Lung microvascular endothelial cell (primary cell): ENCODE measurements around the gene TMEM244. TPM values are rescaled to one million over a fixed set of nuclear protein-coding genes. Genes with fewer than 3 reads are reported as not detected.
"Not testable (repeated sequence)": the region's sequence is repeated elsewhere in the genome, so short reads cannot be mapped to it uniquely, and the experiment has no call there.

Source experiments
- DNase-seq, 2 donors: peaks; one replicate each; pipeline versions ENCODE4 v3.0.0 to v3.0.0-alpha.2; 2010; ENCODE audit warnings: low read depth in 2 of 2
- total RNA-seq: library from RNA; depleted of rRNA; stranded (reverse); fragments of >200 nt; gene quantifications from 2 replicates; pipeline ENCODE4 v1.2.1, GENCODE V29; 2014

TMEM244 gene
- total RNA-seq, 1 donor from 2014 or later = not detected

DNA sequence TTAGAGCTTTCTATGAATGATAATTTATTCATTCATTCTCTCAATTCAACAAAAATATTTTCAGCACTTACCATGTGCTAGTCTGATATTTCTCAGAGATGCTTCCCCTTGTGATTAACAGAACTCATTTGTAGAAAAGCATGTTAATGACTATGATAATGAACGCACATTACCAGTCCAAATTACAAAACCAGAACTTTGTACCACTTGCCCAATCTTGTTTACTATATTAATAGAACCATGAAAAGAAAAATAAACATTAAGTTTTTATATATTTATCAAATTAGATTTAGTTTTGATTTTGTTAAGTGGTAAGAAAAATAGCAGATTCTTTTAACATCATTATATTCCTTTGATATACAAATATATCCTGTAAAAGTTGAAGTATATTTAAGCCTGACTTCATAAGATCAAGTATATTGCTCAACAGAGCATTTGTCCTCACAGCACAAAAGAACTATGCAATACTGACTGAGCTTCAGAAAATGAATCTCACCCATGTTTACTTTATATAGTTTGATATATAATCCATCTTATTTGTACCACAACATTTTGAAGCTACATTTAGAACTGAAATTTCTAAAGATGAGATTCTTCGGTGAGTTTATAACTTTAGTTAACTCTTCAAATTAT, 48.9 kb downstream of the TMEM244 start:
- no peak for DNase-seq

DNA sequence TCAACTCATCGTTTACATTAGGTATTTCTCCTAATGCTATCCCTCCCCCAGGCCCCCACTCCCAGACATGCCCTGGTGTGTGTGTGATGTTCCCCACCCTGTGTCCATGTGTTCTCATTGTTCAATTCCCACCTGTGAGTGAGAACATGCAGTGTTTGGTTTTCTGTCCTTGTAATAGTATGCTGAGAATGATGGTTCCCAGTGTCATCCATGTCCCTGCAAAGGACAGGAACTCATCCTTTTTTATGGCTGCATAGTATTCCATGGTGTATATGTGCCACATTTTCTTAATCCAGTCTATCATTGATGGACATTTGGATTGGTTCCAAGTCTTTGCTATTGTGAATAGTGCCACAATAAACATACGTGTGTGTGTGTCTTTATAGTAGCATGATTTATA, 54.0 kb downstream of the TMEM244 start:
- not testable (repeated sequence) for DNase-seq

DNA sequence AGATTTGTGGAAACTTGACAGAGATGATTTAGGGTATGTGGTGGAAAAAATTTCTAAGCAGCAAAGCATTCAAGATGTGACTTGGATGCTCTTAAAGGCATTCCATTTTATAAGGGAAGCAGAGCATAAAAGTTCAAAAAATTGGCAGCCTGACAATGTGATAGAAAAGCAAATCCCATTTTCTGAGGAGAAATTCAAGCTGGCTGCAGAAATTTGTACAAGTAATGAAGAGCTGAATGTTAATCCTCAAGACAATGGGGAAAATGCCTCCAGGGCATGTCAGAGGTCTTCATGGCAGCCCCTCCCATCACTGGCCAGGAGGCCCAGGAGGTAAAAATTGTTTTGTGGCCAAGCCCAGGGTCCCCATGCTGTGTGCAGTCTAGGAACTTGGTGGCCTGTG, 58.2 kb downstream of the TMEM244 start:
- DNase-seq = not testable (repeated sequence)

DNA sequence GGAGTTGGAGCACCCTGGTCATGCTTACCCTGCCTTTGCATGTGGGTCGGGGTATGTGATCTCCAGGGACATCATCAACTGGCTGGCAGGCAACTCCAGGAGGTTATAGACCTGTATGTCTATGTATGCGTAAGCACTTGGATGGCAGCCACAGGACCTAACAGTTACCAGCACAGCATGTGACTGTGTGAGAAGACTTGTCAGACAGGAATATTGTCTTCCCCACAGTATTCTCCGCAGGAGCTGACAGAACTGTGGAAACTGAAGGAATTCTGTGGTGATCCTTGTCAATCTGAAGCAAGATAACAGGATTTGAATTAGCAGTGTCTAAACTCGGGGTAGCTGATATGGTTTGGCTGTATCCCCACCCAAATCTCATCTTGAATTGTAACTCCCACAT, 59.2 kb downstream of the TMEM244 start:
- no peak for DNase-seq

DNA sequence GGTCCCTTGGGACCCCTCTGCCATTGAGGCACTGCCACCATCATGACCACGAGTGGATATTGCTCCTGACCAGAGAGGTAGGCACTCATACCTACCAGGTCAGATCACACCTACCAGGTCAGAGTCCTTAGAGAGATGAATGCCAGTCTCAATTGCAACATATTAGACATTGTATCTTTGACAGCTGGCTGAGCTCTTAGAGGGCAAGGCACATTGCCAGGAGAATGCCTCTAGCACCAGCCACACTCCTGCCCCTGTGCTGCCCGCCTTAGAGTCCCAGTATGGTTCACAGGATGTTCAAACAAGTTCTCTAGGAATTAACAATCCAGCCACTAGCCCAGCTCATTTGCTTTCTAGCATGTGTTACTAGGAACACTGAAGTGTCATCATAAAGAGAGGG, 65.9 kb downstream of the TMEM244 start:
- DNase-seq = peak in 1 of 2 donors; percentile 31

DNA sequence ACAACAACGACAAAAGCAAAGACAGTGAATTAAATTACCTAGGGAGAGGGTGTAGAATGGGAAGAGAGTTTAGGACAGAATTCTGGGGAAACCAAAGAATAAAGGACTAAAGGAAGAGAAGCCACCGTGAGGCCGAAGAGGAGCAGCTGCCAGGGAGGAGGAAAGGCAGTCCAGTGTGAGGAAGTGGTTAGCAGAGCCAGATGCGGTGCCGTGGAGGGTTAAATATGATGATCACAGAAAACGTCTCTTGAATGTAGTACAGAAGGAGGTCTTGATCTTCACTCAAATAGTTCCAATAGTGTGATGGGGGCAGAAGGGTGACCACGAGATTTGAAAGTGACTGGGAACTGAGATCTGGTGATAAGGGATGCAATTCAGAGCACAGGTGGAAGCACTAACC, 67.7 kb downstream of the TMEM244 start:
- no peak for DNase-seq

DNA sequence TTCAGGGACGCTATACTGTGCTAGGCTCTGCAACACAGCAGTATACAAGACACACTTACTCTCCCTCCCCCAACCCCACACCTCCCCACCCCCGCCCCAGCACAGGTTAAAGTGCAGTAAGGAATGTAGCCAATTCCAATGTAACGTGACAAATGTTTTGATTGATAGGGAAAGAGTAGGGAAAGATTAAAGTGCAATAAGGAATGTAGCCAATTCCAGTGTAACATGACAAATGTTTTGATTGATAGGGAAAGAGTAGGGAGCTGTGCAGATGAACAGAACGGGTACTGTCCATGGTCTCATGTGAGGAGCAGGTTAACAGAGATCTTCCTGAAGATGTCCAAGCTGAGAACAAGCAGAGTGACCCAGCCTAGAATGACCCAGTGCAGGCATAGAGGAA, 69.1 kb downstream of the TMEM244 start:
- DNase-seq = no peak

DNA sequence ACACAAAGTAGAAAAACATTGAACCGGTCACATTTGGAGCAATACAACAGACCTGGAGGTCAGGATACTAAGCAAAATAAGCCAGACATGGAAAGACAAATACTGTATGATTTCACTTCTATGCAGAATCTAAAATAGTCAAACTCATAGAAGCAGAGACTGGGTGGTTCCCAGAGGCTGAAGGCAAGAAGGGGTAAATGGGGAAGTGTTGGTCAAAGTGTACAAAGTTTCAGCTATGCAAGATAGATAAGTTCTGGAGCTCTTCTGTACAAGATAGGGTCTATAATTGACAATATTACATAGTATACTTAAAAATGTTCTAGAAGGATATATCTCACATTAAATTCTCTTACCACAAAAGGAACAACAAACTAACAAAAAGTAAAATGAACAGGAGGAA, 70.3 kb downstream of the TMEM244 start:
- no peak for DNase-seq

DNA sequence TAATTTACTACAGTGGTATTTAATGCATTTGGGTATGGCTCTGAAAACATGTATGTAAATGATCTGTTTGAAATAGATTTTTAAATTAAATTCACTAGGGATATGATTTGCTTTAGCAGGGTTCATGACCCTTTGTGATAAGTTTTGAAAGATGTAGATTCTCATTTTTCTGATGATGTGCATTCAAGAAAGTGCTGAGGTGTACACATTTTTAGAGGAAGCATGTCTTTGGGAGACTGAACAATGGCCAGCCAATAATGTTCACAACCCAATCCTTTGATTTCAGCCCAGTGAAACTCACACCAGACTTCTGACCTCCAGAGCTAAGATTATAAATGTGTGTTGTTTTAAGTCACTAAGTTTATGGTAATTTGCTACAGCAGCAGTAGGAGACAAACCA, 71.1 kb downstream of the TMEM244 start:
- DNase-seq = no peak

DNA sequence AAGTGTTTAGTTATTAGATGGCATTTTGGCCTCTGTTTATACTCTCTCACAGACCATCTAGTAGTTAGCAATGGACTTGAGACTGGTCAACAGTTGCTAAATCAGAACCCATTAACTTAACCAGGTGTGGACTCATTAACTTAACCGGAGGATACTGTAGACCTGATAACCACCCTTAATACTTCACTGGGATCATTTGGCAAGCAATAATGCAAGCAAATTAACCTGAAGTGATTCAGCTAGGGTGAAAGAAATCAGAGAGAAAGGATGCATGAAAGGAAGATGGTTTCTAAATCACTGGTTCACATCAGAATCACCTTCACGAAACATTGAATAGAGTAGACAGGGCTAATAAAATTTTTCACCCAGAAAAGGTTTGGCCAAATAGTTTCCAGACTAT, 73.3 kb downstream of the TMEM244 start:
- DNase-seq = no peak

DNA sequence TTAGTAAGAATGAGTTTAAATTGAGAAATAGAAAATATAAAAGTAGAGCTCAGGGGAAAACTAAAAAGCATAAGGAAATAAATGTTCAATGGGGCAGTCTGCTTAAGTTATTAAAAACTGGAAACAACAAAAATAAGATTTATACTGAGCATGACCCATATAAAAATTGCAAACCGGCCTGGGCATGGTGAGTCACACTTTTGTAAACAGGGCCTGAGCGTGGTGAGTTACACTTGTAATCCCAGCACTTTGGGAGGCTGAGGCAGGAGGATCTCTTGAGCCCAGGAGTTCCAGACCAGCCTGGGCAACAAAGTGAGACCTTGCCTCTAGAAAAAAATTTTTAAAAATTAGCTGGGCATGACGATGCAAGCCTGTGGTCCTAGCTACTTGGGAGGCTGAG, 74.6 kb downstream of the TMEM244 start:
- peak in 1 of 2 donors; percentile 11 for DNase-seq

DNA sequence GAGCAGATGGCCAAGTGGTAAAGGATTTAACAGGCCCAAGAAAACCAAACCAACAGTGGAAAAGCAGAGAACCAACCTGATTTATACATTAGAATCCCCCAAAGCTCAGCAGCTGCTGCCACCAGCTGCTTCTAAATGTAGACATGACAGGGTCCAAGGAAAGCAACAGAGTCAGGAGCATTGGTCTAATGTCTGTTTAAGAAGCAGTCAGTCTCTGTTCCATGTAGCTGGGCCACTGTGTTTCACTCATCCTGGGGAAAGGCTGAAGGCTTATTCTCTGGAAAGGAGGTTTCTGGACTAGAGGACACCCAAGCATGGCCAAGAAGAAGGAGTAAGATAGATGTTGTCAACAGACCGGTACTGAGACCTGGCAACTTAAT, 75.4 kb downstream of the TMEM244 start:
- no peak for DNase-seq

DNA sequence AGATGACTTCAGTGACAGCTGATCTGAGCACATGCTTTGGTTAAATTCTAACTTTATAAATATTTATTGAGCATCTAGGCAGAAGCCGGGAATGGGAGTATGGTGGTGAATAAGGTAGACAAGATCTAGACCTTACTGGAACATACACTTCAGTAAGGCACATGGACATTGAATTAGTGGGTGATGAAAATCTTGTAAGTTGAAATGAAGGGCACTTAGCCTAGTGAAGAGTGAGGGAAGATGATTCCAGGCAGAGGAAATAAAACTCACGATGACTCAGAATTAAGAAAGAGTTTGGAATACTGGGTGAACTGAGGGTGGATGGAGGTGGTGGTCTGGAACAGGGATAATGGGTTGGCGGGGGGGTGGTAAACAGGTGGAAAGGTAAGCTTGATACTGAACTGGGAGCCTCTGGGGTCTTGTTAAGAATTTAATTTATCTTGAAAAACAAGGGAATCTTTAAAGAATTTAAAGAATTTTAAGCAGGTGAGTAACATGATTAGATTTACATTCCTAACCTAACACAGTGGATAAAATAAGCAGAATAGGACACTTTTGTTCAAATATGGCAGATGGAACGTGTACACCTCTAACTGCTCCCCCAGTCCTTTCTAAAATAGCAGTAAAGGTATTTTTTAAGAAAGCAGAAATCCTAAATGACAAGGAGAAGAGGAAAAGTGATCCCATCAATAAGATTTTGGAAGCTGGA, 75.9 kb downstream of the TMEM244 start:
- DNase-seq = no peak

Other genes with a start within 250 kb of the TMEM244 start
- 27.6 and 54.7 TPM in 2 replicates for gene ARHGAP18, start 151.1 kb downstream of the TMEM244 start, total RNA-seq
- 33.9 and 36.8 TPM in 2 replicates for gene L3MBTL3, start 157.3 kb upstream of the TMEM244 start, total RNA-seq